ENCODE data around the gene MIEF2. TPM values are rescaled to one million over a fixed set of nuclear protein-coding genes. Genes with fewer than 3 reads are reported as not detected.

MIEF2 gene
- polyA plus RNA-seq, 1 experiment = 5.9 TPM

GRCh38 chr17:18254888-18255649 is 5.4 kb upstream of the MIEF2 start:
- TF ChIP-seq, protein P1, sequence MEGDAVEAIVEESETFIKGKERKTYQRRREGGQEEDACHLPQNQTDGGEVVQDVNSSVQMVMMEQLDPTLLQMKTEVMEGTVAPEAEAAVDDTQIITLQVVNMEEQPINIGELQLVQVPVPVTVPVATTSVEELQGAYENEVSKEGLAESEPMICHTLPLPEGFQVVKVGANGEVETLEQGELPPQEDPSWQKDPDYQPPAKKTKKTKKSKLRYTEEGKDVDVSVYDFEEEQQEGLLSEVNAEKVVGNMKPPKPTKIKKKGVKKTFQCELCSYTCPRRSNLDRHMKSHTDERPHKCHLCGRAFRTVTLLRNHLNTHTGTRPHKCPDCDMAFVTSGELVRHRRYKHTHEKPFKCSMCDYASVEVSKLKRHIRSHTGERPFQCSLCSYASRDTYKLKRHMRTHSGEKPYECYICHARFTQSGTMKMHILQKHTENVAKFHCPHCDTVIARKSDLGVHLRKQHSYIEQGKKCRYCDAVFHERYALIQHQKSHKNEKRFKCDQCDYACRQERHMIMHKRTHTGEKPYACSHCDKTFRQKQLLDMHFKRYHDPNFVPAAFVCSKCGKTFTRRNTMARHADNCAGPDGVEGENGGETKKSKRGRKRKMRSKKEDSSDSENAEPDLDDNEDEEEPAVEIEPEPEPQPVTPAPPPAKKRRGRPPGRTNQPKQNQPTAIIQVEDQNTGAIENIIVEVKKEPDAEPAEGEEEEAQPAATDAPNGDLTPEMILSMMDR (IDR thresholded peaks at IDR 0.05; ENCODE audit: low read depth, low read length) = no peak
- CTCF ChIA-PET = interaction anchor here (0.5 kb wide), 1 partner anchor 72 kb away, joined by 3 read pairs; no protein-coding TSS in a partner anchor
- POLR2A ChIA-PET = no interaction called here

GRCh38 chr17:18256351-18256750 is 4.1 kb upstream of the MIEF2 start:
- H3K4me3 ChIP-seq (ENCODE audit: low read depth, low read length) = no peak overlapping the region
- H3K9me3 ChIP-seq (ENCODE audit: control insufficient read depth, insufficient read depth, low read length) = no peaks in the 10 kb centered on the region; the same call in 1 of the 2 replicates
- TF ChIP-seq, protein P1 (IDR thresholded peaks at IDR 0.05; ENCODE audit: low read depth, low read length) = no peak
- no peak for DNase-seq (ENCODE audit: low read depth, low spot score)
- no peak overlapping the region for H3K27ac ChIP-seq (ENCODE audit: low read depth, low read length)
- ChIA-PET POLR2A (interaction anchor here (0.6 kb wide), 1 partner anchor 19 kb away, joined by 5 read pairs; no protein-coding TSS in a partner anchor), CTCF (interaction anchor here (1.0 kb wide), 1 partner anchor 8 kb away, joined by 3 read pairs; no protein-coding TSS in a partner anchor)
- no peaks in the 10 kb centered on the region for H3K27me3 ChIP-seq (ENCODE audit: control insufficient read depth, insufficient read depth, low read length)

More at GRCh38 chr17:18254888-18255649, 5.4 kb upstream of the MIEF2 start:
- no peaks in the 10 kb centered on the region; the same call in 1 of the 2 replicates for H3K9me3 ChIP-seq (ENCODE audit: control insufficient read depth, insufficient read depth, low read length)
- no peaks in the 10 kb centered on the region for H3K27me3 ChIP-seq (ENCODE audit: control insufficient read depth, insufficient read depth, low read length)
- no peak overlapping the region for H3K27ac ChIP-seq (ENCODE audit: low read depth, low read length)
- no peak overlapping the region for H3K4me3 ChIP-seq (ENCODE audit: low read depth, low read length)
- DNase-seq (ENCODE audit: low read depth, low spot score) = no peak

GRCh38 chr17:18256776-18257175 is 3.7 kb upstream of the MIEF2 start:
- no peak for DNase-seq (ENCODE audit: low read depth, low spot score)
- TF ChIP-seq, protein P1 (IDR thresholded peaks at IDR 0.05; ENCODE audit: low read depth, low read length) = no peak
- H3K4me3 ChIP-seq (ENCODE audit: low read depth, low read length) = no peak overlapping the region
- H3K27ac ChIP-seq (ENCODE audit: low read depth, low read length) = no peak overlapping the region
- CTCF ChIA-PET = interaction anchor here (1.0 kb wide), 1 partner anchor 8 kb away, joined by 3 read pairs; no protein-coding TSS in a partner anchor
- no peaks in the 10 kb centered on the region; the same call in 1 of the 2 replicates for H3K9me3 ChIP-seq (ENCODE audit: control insufficient read depth, insufficient read depth, low read length)
- no peaks in the 10 kb centered on the region for H3K27me3 ChIP-seq (ENCODE audit: control insufficient read depth, insufficient read depth, low read length)
- POLR2A ChIA-PET = no interaction called here

DNA sequence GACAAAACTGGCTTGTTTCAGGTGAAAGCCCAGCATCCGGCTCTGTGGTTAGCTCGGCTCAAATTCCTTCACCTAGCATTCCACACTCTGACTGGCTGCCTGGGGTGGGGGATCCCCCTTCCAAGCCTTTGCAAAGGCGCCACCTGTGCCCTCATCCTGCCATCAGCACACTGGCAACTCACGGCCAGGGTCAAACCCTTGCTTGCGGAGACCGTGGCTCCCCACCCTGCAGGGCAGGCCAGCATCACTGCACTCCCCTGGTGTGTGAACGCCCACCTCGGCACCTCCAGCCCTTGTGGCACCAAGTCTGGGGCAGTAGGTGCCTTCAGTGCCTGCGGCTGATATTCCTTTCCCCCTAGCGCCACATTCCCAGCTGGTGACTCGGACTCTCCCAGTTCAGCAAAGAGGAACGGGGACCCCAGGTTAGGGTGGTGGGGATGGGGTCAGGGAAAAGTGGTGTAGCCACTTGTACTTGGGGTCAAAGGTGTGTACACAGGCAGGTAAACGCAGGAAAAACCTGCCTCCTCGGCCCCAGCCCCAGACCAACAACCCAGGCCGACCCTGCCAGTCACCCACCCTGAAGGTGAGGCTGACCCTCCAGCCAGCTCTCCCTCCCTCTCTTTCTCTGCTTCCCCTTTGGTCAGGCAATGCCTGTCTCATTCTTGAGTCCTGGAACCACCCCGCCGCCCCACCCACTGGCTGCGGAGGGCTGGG is 3.0 kb upstream of the MIEF2 start:
- DNase-seq (ENCODE audit: low read depth, low spot score) = no peak
- H3K4me3 ChIP-seq (ENCODE audit: low read depth, low read length) = peak overlapping the region; percentile 83
- POLR2A ChIA-PET = interaction anchor here (0.6 kb wide), 1 partner anchor 74 kb away, joined by 10 read pairs; no protein-coding TSS in a partner anchor
- H3K9me3 ChIP-seq (ENCODE audit: control insufficient read depth, insufficient read depth, low read length) = no peaks in the 10 kb centered on the region; the same call in 1 of the 2 replicates
- peak overlapping the region; percentile 73 for H3K27ac ChIP-seq (ENCODE audit: low read depth, low read length)
- CTCF ChIA-PET = interaction anchor here (1.0 kb wide), 1 partner anchor 9 kb away, joined by 3 read pairs; no protein-coding TSS in a partner anchor
- H3K27me3 ChIP-seq (ENCODE audit: control insufficient read depth, insufficient read depth, low read length) = no peaks in the 10 kb centered on the region
- TF ChIP-seq, protein P1 (IDR thresholded peaks at IDR 0.05; ENCODE audit: low read depth, low read length) = no peak

Measured in AG04450 (cell line).